Uterus (tissue), 4 donors: Measurements from ENCODE around the gene PRKAA1. TPM values are rescaled to one million over a fixed set of nuclear protein-coding genes. Genes with fewer than 3 reads are reported as not detected.

Experiments used
- DNase-seq, 2 donors: peaks; one replicate each; pipeline ENCODE4 v3.0.0-alpha.2; 2019 to 2020
- H3K27ac ChIP-seq, 2 donors: fragments of 200-600 bp; sonication (generic); 1 replicate in 1 of 2; 2 replicates in 1 of 2; pipeline ENCODE4 v1.5.1; 2016 to 2018
- H3K27me3 ChIP-seq, 2 donors: fragments of 200-600 bp; sonication (generic); one replicate each; pipeline ENCODE4 v1.5.1; 2018 to 2019; ENCODE audit warnings: control low read depth in 1 of 2
- H3K36me3 ChIP-seq, 2 donors: fragments of 200-600 bp; sonication (generic); one replicate each; pipeline ENCODE4 v1.5.1; 2019; ENCODE audit warnings: control low read depth in 1 of 2
- H3K4me1 ChIP-seq, 2 donors: fragments of 200-600 bp; sonication (generic); one replicate each; pipeline ENCODE4 v1.5.1; 2018 to 2019; ENCODE audit warnings: control low read depth in 1 of 2
- H3K4me3 ChIP-seq, 2 donors: fragments of 200-600 bp; sonication (generic); 1 replicate in 1 of 2; 2 replicates in 1 of 2; pipeline ENCODE4 v1.5.1; 2018 to 2019; ENCODE audit warnings: mild to moderate bottlenecking in 1 of 2
- H3K9me3 ChIP-seq, 2 donors: fragments of 200-600 bp; sonication (generic); one replicate each; pipeline ENCODE4 v1.5.1; 2019; ENCODE audit warnings: control low read depth in 1 of 2
- CTCF ChIP-seq, 4 experiments: fragments of 200-600 bp in 2 of 4; fragments of 450-650 bp in 2 of 4; sonication (generic) in 2 of 4; IDR thresholded peaks; one replicate each; pipeline ENCODE4 v1.5.1; 2016 to 2019; ENCODE audit warnings: antibody characterized with exemption in 4 of 4, mild to moderate bottlenecking in 2 of 4, moderate library complexity in 1 of 4
- POLR2A ChIP-seq, 2 donors: fragments of 450-650 bp; IDR thresholded peaks; one replicate each; pipeline ENCODE4 v1.6.1; 2016; ENCODE audit warnings: antibody characterized with exemption in 2 of 2, mild to moderate bottlenecking in 1 of 2, moderate library complexity in 1 of 2
- intact Hi-C: fragments of 100-400 bp; cut with DNase I; formaldehyde crosslinking; loops from one replicate; pipeline ENCODE4 v1.15.1; 2023; ENCODE audit warnings: low total_unique reads
- total RNA-seq, 4 donors: library from RNA; depleted of rRNA in 3 of 4; stranded (reverse); fragments of >200 nt in 3 of 4; gene quantifications; one replicate each; pipeline versions ENCODE4 v1.1.0 to v1.2.4, GENCODE V29; 2014 to 2023
- donor health status: DM: yes; HTN: yes; CAD: no.

The PRKAA1 gene
- total RNA-seq, 4 donors from 2014 or later: 36.6 to 143 (median 97.3) TPM

GRCh38 chr5:40841068-40841805 is 43.1 kb upstream of the PRKAA1 start, which contains the start of gene CARD6:
TSS of gene CARD6 (plus strand) at chr5:40841367. CDS start at chr5:40841383, 16 bp downstream.
- H3K9me3 ChIP-seq: no peaks in the 10 kb centered on the region
- no peak for TF ChIP-seq CTCF (IDR thresholded peaks at IDR 0.05)
- no peak for TF ChIP-seq POLR2A (IDR thresholded peaks at IDR 0.05)
- peak within 1 kb of the TSS; percentile 23 to 40 for H3K4me3 ChIP-seq
- H3K4me1 ChIP-seq: no peaks in the 10 kb centered on the region
- peak within 1 kb of the TSS; percentile 65 to 76 for H3K27ac ChIP-seq
- H3K36me3 ChIP-seq: no peaks in the 10 kb centered on the region
- H3K27me3 ChIP-seq: peaks cover 0 to 7% of the 10 kb centered on the region in 2 donors
- intact Hi-C loops: no loop called here
- DNase-seq: no peak

- Histone ChIP-seq H3K36me3 (no peaks in the 10 kb centered on the region), H3K4me3 (no peak overlapping the region), H3K4me1 (peaks cover 0 to 2% of the 10 kb centered on the region in 2 donors), H3K27ac (no peak overlapping the region), H3K9me3 (no peaks in the 10 kb centered on the region), H3K27me3 (peaks cover 0 to 7% of the 10 kb centered on the region in 2 donors)
- intact Hi-C loops: no loop called here
- TF ChIP-seq POLR2A (IDR thresholded peaks at IDR 0.05): no peak
- no peak for TF ChIP-seq CTCF (IDR thresholded peaks at IDR 0.05)
- DNase-seq: no peak
Observed at GRCh38 chr5:40838086-40838485, 39.9 kb upstream of the PRKAA1 start.

GRCh38 chr5:40834849-40835787 is 36.9 kb upstream of the PRKAA1 start, which contains the start of gene RPL37:
TSS of gene RPL37 (minus strand) at chr5:40835222. CDS start at chr5:40835185, 37 bp downstream.
- Histone ChIP-seq H3K4me1 (peaks cover 0 to 3% of the 10 kb centered on the region in 2 donors), H3K9me3 (no peaks in the 10 kb centered on the region), H3K4me3 (peak within 1 kb of the TSS; percentile 55 to 80), H3K27me3 (no peaks in the 10 kb centered on the region), H3K27ac (peak within 1 kb of the TSS; percentile 93 to 94), H3K36me3 (no peaks in the 10 kb centered on the region)
- DNase-seq: peak; percentile 96
- intact Hi-C loops: no loop called here
- peak; percentile 81 for TF ChIP-seq POLR2A (IDR thresholded peaks at IDR 0.05)
- TF ChIP-seq CTCF (IDR thresholded peaks at IDR 0.05): peak in 1 of 4 experiments; percentile 5

GRCh38 chr5:40834391-40834848 is 36.2 kb upstream of the PRKAA1 start:
- H3K4me3 ChIP-seq: peak overlapping the region; percentile 55 to 80
- intact Hi-C loops: no loop called here
- DNase-seq: no peak
- peak overlapping the region; percentile 93 to 94 for H3K27ac ChIP-seq
- H3K4me1 ChIP-seq: peaks cover 0 to 3% of the 10 kb centered on the region in 2 donors
- no peaks in the 10 kb centered on the region for H3K36me3 ChIP-seq
- H3K27me3 ChIP-seq: no peaks in the 10 kb centered on the region
- no peak for TF ChIP-seq POLR2A (IDR thresholded peaks at IDR 0.05)
- no peak for TF ChIP-seq CTCF (IDR thresholded peaks at IDR 0.05)
- no peaks in the 10 kb centered on the region for H3K9me3 ChIP-seq
